ENCODE measurements around the gene AKR1D1. TPM values are rescaled to one million over a fixed set of nuclear protein-coding genes. Genes with fewer than 3 reads are reported as not detected.
"Not testable (repeated sequence)": the region's sequence is repeated elsewhere in the genome, so short reads cannot be mapped to it uniquely, and the experiment has no call there.

Gene AKR1D1
- total and polyA plus RNA-seq, 2 donors (not counting 3 experiments of a cell fraction or from before 2014, with no cell fraction given), result not detected

- ChIA-PET CTCF (no interaction called here), POLR2A (no interaction called here)
- no peaks in the 10 kb centered on the region for H3K9me3 ChIP-seq (replicated peaks; ENCODE audit: control insufficient read depth, insufficient read depth, low read length)
- H3K9me1 ChIP-seq (replicated peaks; ENCODE audit: control insufficient read depth, extremely low read depth, insufficient read depth, low read length), result no peaks in the 10 kb centered on the region
- intact Hi-C loops (cut with micrococcal nuclease) (no loop called here), dilution Hi-C loops (cut with MboI; ENCODE audit: extremely low pct_ligation_motif_present, low sequenced_read_pairs) (no loop called here)
- no TSS peak for BruUV-seq (replicated peaks)
- H3K9ac ChIP-seq (replicated peaks; ENCODE audit: extremely low read depth, insufficient read depth, low read length), result no peak overlapping the region
- H3K79me2 ChIP-seq (ENCODE audit: control insufficient read depth, insufficient read depth, low read length), result no peaks in the 10 kb centered on the region
- no peak overlapping the region for H3K4me3 ChIP-seq (replicated peaks in 1 of 3; ENCODE audit: insufficient read depth in 1 of 3, low read depth in 1 of 3, low read length in 3 of 3)
- no peak overlapping the region for H3K4me2 ChIP-seq (ENCODE audit: insufficient read depth, low read length)
- no peaks in the 10 kb centered on the region for H3K4me1 ChIP-seq (ENCODE audit: control insufficient read depth, extremely low read depth, insufficient read depth, low read length)
- no peak overlapping the region for H3K27ac ChIP-seq (ENCODE audit: insufficient read depth, low read depth, low read length)
- no peaks in the 10 kb centered on the region for H4K20me1 ChIP-seq (replicated peaks; ENCODE audit: control insufficient read depth, extremely low read depth, insufficient read depth, low read length)
- no peak overlapping the region for H2AFZ ChIP-seq (ENCODE audit: low read depth, low read length)
- FAIRE-seq, result no peak
- no peaks in the 10 kb centered on the region for H3K36me3 ChIP-seq (ENCODE audit: control insufficient read depth in 2 of 2, extremely low read depth in 1 of 2, insufficient read depth in 2 of 2, low read length in 2 of 2)
- DNase-seq (ENCODE audit: low read depth, low spot score), result no peak
- TF ChIP-seq JUN (IDR thresholded peaks at IDR 0.05; ENCODE audit: borderline replicate concordance, insufficient read depth, insufficient read length, low read depth), result no peak
- no peak for TF ChIP-seq POLR2AphosphoS5 (IDR thresholded peaks at IDR 0.05; ENCODE audit: insufficient read depth, low read depth, low read length)
- no peak for TF ChIP-seq EZH2 (IDR thresholded peaks at IDR 0.05; ENCODE audit: borderline replicate concordance, low read depth, low read length, severe bottlenecking)
- TF ChIP-seq GATA2 (IDR thresholded peaks at IDR 0.05; ENCODE audit: insufficient read depth, insufficient read length, low read depth, low read length), result no peak
- no peak for TF ChIP-seq CTCF (IDR thresholded peaks at IDR 0.05; ENCODE audit: extremely low read depth in 1 of 2, insufficient read depth in 1 of 2, low read depth in 1 of 2, low read length in 2 of 2)
- no peak for TF ChIP-seq MYC (IDR thresholded peaks at IDR 0.05; ENCODE audit: low read depth, low read length)
- TF ChIP-seq MAX (IDR thresholded peaks at IDR 0.05; ENCODE audit: insufficient read depth, insufficient read length), result no peak
- TF ChIP-seq FOS (IDR thresholded peaks at IDR 0.05; ENCODE audit: borderline replicate concordance, insufficient read depth, low read length), result no peak
- TF ChIP-seq POLR2A (IDR thresholded peaks at IDR 0.05; ENCODE audit: low read depth, low read length), result no peak
- H3K27me3 ChIP-seq (ENCODE audit: control insufficient read depth in 2 of 2, insufficient read depth in 2 of 2, low read length in 2 of 2), result no peaks in the 10 kb centered on the region
Observed at GRCh38 chr7:138049505-138050116, 26.6 kb upstream of the AKR1D1 start.

GRCh38 chr7:138051712-138052247, 24.5 kb upstream of the AKR1D1 start:
- BruUV-seq (replicated peaks), result not testable (repeated sequence)

More at GRCh38 chr7:138051712-138052247, 24.5 kb upstream of the AKR1D1 start:
- H3K4me3 ChIP-seq (replicated peaks in 1 of 3; ENCODE audit: insufficient read depth in 1 of 3, low read depth in 1 of 3, low read length in 3 of 3); H4K20me1 ChIP-seq (replicated peaks; ENCODE audit: control insufficient read depth, extremely low read depth, insufficient read depth, low read length); H3K4me1 ChIP-seq (ENCODE audit: control insufficient read depth, extremely low read depth, insufficient read depth, low read length); H3K27me3 ChIP-seq (ENCODE audit: control insufficient read depth in 2 of 2, insufficient read depth in 2 of 2, low read length in 2 of 2); DNase-seq (ENCODE audit: low read depth, low spot score); H3K79me2 ChIP-seq (ENCODE audit: control insufficient read depth, insufficient read depth, low read length); H3K9me3 ChIP-seq (replicated peaks; ENCODE audit: control insufficient read depth, insufficient read depth, low read length); H2AFZ ChIP-seq (ENCODE audit: low read depth, low read length); FAIRE-seq; intact Hi-C loops (cut with micrococcal nuclease); POLR2A ChIA-PET; CTCF ChIA-PET; H3K27ac ChIP-seq (ENCODE audit: insufficient read depth, low read depth, low read length); H3K9ac ChIP-seq (replicated peaks; ENCODE audit: extremely low read depth, insufficient read depth, low read length); H3K9me1 ChIP-seq (replicated peaks; ENCODE audit: control insufficient read depth, extremely low read depth, insufficient read depth, low read length); H3K36me3 ChIP-seq (ENCODE audit: control insufficient read depth in 2 of 2, extremely low read depth in 1 of 2, insufficient read depth in 2 of 2, low read length in 2 of 2); H3K4me2 ChIP-seq (ENCODE audit: insufficient read depth, low read length); dilution Hi-C loops (cut with MboI; ENCODE audit: extremely low pct_ligation_motif_present, low sequenced_read_pairs): not testable (repeated sequence)
